ENCODE measurements around the gene ULK3.

The ULK3 gene

GRCh38 chr15:74809242-74809641 is 33.7 kb downstream of the ULK3 start:
- no peak overlapping the region for H3K4me2 ChIP-seq (ENCODE audit: low read length)
- TF ChIP-seq EZH2phosphoT487 (IDR thresholded peaks at IDR 0.05; ENCODE audit: borderline replicate concordance, low read length) (no peak), CTCF (IDR thresholded peaks at IDR 0.05; ENCODE audit: low read depth, low read length, poor library complexity, severe bottlenecking) (no peak)
- H3K27ac ChIP-seq (ENCODE audit: low read depth, low read length), result no peak overlapping the region
- peaks cover 8% of the 10 kb centered on the region for H3K27me3 ChIP-seq (ENCODE audit: control insufficient read depth, low read length)
- H3F3A ChIP-seq (ENCODE audit: control insufficient read depth, insufficient read depth), result peaks cover 22% of the 10 kb centered on the region
- no peaks in the 10 kb centered on the region for H3K9me2 ChIP-seq (replicated peaks; ENCODE audit: control insufficient read depth, low read length)
- H3K4me3 ChIP-seq (ENCODE audit: low read length), result no peak overlapping the region
- no peaks in the 10 kb centered on the region for H3K9me3 ChIP-seq (ENCODE audit: control insufficient read depth, insufficient read depth, low read length)
- H3K79me2 ChIP-seq (ENCODE audit: control insufficient read depth, low read length), result no peaks in the 10 kb centered on the region
- no peaks in the 10 kb centered on the region for H4K20me1 ChIP-seq (ENCODE audit: control insufficient read depth, insufficient read depth, low read depth, low read length)
- peaks cover 8% of the 10 kb centered on the region for H3K4me1 ChIP-seq (ENCODE audit: control insufficient read depth, low read length)
- H3K36me3 ChIP-seq (ENCODE audit: control insufficient read depth, low read length), result peaks cover 8% of the 10 kb centered on the region

GRCh38 chr15:74808840-74809229 is 34.1 kb downstream of the ULK3 start:
- no peaks in the 10 kb centered on the region for H3K9me3 ChIP-seq (ENCODE audit: control insufficient read depth, insufficient read depth, low read length)
- no peak overlapping the region for H3K4me3 ChIP-seq (ENCODE audit: low read length)
- peaks cover 8% of the 10 kb centered on the region for H3K4me1 ChIP-seq (ENCODE audit: control insufficient read depth, low read length)
- no peaks in the 10 kb centered on the region for H3K79me2 ChIP-seq (ENCODE audit: control insufficient read depth, low read length)
- peaks cover 12% of the 10 kb centered on the region for H3K36me3 ChIP-seq (ENCODE audit: control insufficient read depth, low read length)
- no peak overlapping the region for H3K27ac ChIP-seq (ENCODE audit: low read depth, low read length)
- TF ChIP-seq EZH2phosphoT487 (IDR thresholded peaks at IDR 0.05; ENCODE audit: borderline replicate concordance, low read length) (no peak), CTCF (IDR thresholded peaks at IDR 0.05; ENCODE audit: low read depth, low read length, poor library complexity, severe bottlenecking) (peak; percentile 19)
- no peaks in the 10 kb centered on the region for H3K9me2 ChIP-seq (replicated peaks; ENCODE audit: control insufficient read depth, low read length)
- peaks cover 26% of the 10 kb centered on the region for H3F3A ChIP-seq (ENCODE audit: control insufficient read depth, insufficient read depth)
- H4K20me1 ChIP-seq (ENCODE audit: control insufficient read depth, insufficient read depth, low read depth, low read length), result no peaks in the 10 kb centered on the region
- H3K27me3 ChIP-seq (ENCODE audit: control insufficient read depth, low read length), result peaks cover 8% of the 10 kb centered on the region
- H3K4me2 ChIP-seq (ENCODE audit: low read length), result no peak overlapping the region

GRCh38 chr15:74808078-74808839 is 34.7 kb downstream of the ULK3 start:
- peaks cover 26% of the 10 kb centered on the region for H3F3A ChIP-seq (ENCODE audit: control insufficient read depth, insufficient read depth)
- H3K27ac ChIP-seq (ENCODE audit: low read depth, low read length), result no peak overlapping the region
- no peaks in the 10 kb centered on the region for H3K79me2 ChIP-seq (ENCODE audit: control insufficient read depth, low read length)
- peaks cover 18% of the 10 kb centered on the region for H3K36me3 ChIP-seq (ENCODE audit: control insufficient read depth, low read length)
- H3K4me3 ChIP-seq (ENCODE audit: low read length), result no peak overlapping the region
- no peaks in the 10 kb centered on the region for H3K9me2 ChIP-seq (replicated peaks; ENCODE audit: control insufficient read depth, low read length)
- TF ChIP-seq EZH2phosphoT487 (IDR thresholded peaks at IDR 0.05; ENCODE audit: borderline replicate concordance, low read length) (no peak), CTCF (IDR thresholded peaks at IDR 0.05; ENCODE audit: low read depth, low read length, poor library complexity, severe bottlenecking) (no peak)
- peaks cover 8% of the 10 kb centered on the region for H3K4me1 ChIP-seq (ENCODE audit: control insufficient read depth, low read length)
- H3K27me3 ChIP-seq (ENCODE audit: control insufficient read depth, low read length), result peaks cover 8% of the 10 kb centered on the region
- no peaks in the 10 kb centered on the region for H4K20me1 ChIP-seq (ENCODE audit: control insufficient read depth, insufficient read depth, low read depth, low read length)
- H3K9me3 ChIP-seq (ENCODE audit: control insufficient read depth, insufficient read depth, low read length), result no peaks in the 10 kb centered on the region
- H3K4me2 ChIP-seq (ENCODE audit: low read length), result no peak overlapping the region
